ENCODE measurements around the gene RSBN1. TPM values are rescaled to one million over a fixed set of nuclear protein-coding genes. Genes with fewer than 3 reads are reported as not detected.

RSBN1 gene
- polyA plus RNA-seq, 1 of the 3 experiments (the other 2 are of a cell fraction) = 4.0 TPM

GRCh38 chr1:113858982-113859381 lies 46.7 kb upstream of the RSBN1 start:
- no peaks in the 10 kb centered on the region for H3K9me2 ChIP-seq
- H4K20me1 ChIP-seq (ENCODE audit: insufficient read depth) = no peaks in the 10 kb centered on the region
- no peaks in the 10 kb centered on the region for H3K27me3 ChIP-seq (ENCODE audit: insufficient read depth)
- peak overlapping the region; percentile 80 for H2AFZ ChIP-seq (ENCODE audit: low read depth)
- no peaks in the 10 kb centered on the region for H3K9me3 ChIP-seq
- no peak for TF ChIP-seq TCF12 (IDR thresholded peaks at IDR 0.05)
- TF ChIP-seq MXI1 (IDR thresholded peaks at IDR 0.05; ENCODE audit: low read depth, low read length) = no peak
- TF ChIP-seq GATA2 (CRISPR knock-in tag; IDR thresholded peaks at IDR 0.05) = no peak
- no peak for TF ChIP-seq PBX3 (IDR thresholded peaks at IDR 0.05)
- no peak for TF ChIP-seq RFX5 (IDR thresholded peaks at IDR 0.05; ENCODE audit: low read length)
- no peak for TF ChIP-seq JUND (IDR thresholded peaks at IDR 0.05)
- TF ChIP-seq USF2 (IDR thresholded peaks at IDR 0.05; ENCODE audit: borderline replicate concordance, low read depth, low read length) = no peak
- TF ChIP-seq REST (IDR thresholded peaks at IDR 0.05; ENCODE audit: low read depth, low read length) = no peak
- no peak for TF ChIP-seq RCOR1 (IDR thresholded peaks at IDR 0.05; ENCODE audit: low read length)
- no peak for TF ChIP-seq TEAD4 (IDR thresholded peaks at IDR 0.05; ENCODE audit: borderline replicate concordance, insufficient read depth)
- TF ChIP-seq CTCF (IDR thresholded peaks at IDR 0.05) = no peak
- TF ChIP-seq NFIC (IDR thresholded peaks at IDR 0.05; ENCODE audit: borderline replicate concordance) = no peak
- TF ChIP-seq RAD21 (IDR thresholded peaks at IDR 0.05; ENCODE audit: low read length) = no peak
- no peak for TF ChIP-seq IRF3 (IDR thresholded peaks at IDR 0.05; ENCODE audit: low read depth, low read length)
- TF ChIP-seq MEF2A (IDR thresholded peaks at IDR 0.05; ENCODE audit: borderline replicate concordance, low read depth) = no peak
- TF ChIP-seq RXRA (IDR thresholded peaks at IDR 0.05; ENCODE audit: borderline replicate concordance, low read depth) = no peak
- no peak for TF ChIP-seq ELF1 (IDR thresholded peaks at IDR 0.05)
- TF ChIP-seq SMC3 (IDR thresholded peaks at IDR 0.05; ENCODE audit: low read depth, low read length) = no peak
- no peak for TF ChIP-seq EP300 (IDR thresholded peaks at IDR 0.05; ENCODE audit: borderline replicate concordance in 1 of 2, low read depth in 1 of 2, low read length in 1 of 2)
- H3K9ac ChIP-seq = no peak overlapping the region
- H3K36me3 ChIP-seq (replicated peaks in 1 of 2; ENCODE audit: control insufficient read depth in 1 of 2, insufficient read depth in 2 of 2, low read length in 1 of 2) = no peaks in the 10 kb centered on the region
- H3F3A ChIP-seq (replicated peaks; ENCODE audit: insufficient read depth) = peaks cover 4% of the 10 kb centered on the region
- H3K4me2 ChIP-seq = no peak overlapping the region; the same call in 1 of the 2 replicates
- CTCF ChIA-PET = interaction anchor here (0.7 to 3.9 kb wide), 2 partner anchors 24 to 74 kb away, joined by 3 to 14 read pairs; no protein-coding TSS in a partner anchor
- H3K27ac ChIP-seq (ENCODE audit: low read depth in 2 of 2, low read length in 1 of 2) = peak overlapping the region in 1 of 2 experiments; percentile 5; a peak in 1 of 4 replicates
- no peak for DNase-seq
- POLR2A ChIA-PET = no interaction called here
- H3K4me1 ChIP-seq (ENCODE audit: control insufficient read depth in 1 of 2, insufficient read depth in 2 of 2, low read depth in 1 of 2, low read length in 1 of 2) = peaks cover 0 to 29% of the 10 kb centered on the region in 2 experiments; a peak in 2 of 4 replicates
- WGBS (ENCODE audit: low lambda C conversion rate) = 89% methylated on average over 1 of the region's 1 CpG
- H3K79me2 ChIP-seq (ENCODE audit: insufficient read depth) = no peaks in the 10 kb centered on the region
- H3K4me3 ChIP-seq (ENCODE audit: low read depth in 2 of 2, low read length in 1 of 2) = no peak overlapping the region
